T follicular helper cell (primary cell): ENCODE results near the gene SUMO3.

Source experiments
- DNase-seq: peaks from one replicate; pipeline ENCODE4 v3.0.0-alpha.2; 2020; ENCODE audit warnings: low read depth

The SUMO3 gene

GRCh38 chr21:44803651-44804050 is 14.2 kb downstream of the SUMO3 start:
- DNase-seq = no peak

- no peak for DNase-seq
Observed at GRCh38 chr21:44802396-44803153, 15.3 kb downstream of the SUMO3 start.

GRCh38 chr21:44801468-44802395 is 16.1 kb downstream of the SUMO3 start, which contains the start of gene UBE2G2:
TSS of gene UBE2G2 (minus strand) at chr21:44801820. CDS start at chr21:44801748, 72 bp downstream.
- peak; percentile 79 for DNase-seq

- no peak for DNase-seq
Observed at GRCh38 chr21:44800971-44801467, 16.8 kb downstream of the SUMO3 start.

- no peak for DNase-seq
Observed at GRCh38 chr21:44800103-44800502, 17.8 kb downstream of the SUMO3 start.

- no peak for DNase-seq
Observed at GRCh38 chr21:44799646-44800045, 18.2 kb downstream of the SUMO3 start.

GRCh38 chr21:44797775-44798174 is 20.1 kb downstream of the SUMO3 start:
- DNase-seq = no peak

- no peak for DNase-seq
Observed at GRCh38 chr21:44795342-44795741, 22.5 kb downstream of the SUMO3 start.

- no peak for DNase-seq
Observed at GRCh38 chr21:44793592-44794374, 24.1 kb downstream of the SUMO3 start.

GRCh38 chr21:44792702-44793591 is 24.9 kb downstream of the SUMO3 start:
- DNase-seq = peak; percentile 30

- no peak for DNase-seq
Observed at GRCh38 chr21:44791993-44792392, 25.9 kb downstream of the SUMO3 start.

- DNase-seq = no peak
Observed at GRCh38 chr21:44791246-44791645, 26.6 kb downstream of the SUMO3 start.

GRCh38 chr21:44790368-44790767 is 27.5 kb downstream of the SUMO3 start:
- DNase-seq = no peak

GRCh38 chr21:44789880-44790279 is 28.0 kb downstream of the SUMO3 start:
- DNase-seq = no peak

- no peak for DNase-seq
Observed at GRCh38 chr21:44785620-44786335, 32.1 kb downstream of the SUMO3 start.

- no peak for DNase-seq
Observed at GRCh38 chr21:44784810-44785209, 33.1 kb downstream of the SUMO3 start.

GRCh38 chr21:44783020-44783696 is 34.7 kb downstream of the SUMO3 start:
- DNase-seq = no peak

GRCh38 chr21:44780767-44781459 is 36.9 kb downstream of the SUMO3 start:
- no peak for DNase-seq

GRCh38 chr21:44780137-44780502 is 37.7 kb downstream of the SUMO3 start:
- no peak for DNase-seq
